WTC11 (cell line): Measurements from ENCODE around the gene SLC5A8. TPM values are rescaled to one million over a fixed set of nuclear protein-coding genes. Genes with fewer than 3 reads are reported as not detected.

ENCODE experiments used
- ATAC-seq: fragments of 200-7000 bp; cut with Tn5 transposase; 2 replicates; pipeline ENCODE4 v1.10.0; 2021; ENCODE audit warnings: mild to moderate bottlenecking, moderate library complexity
- CTCF ChIA-PET: fragments of 300-600 bp; sonication (Branson Sonifier 250); formaldehyde crosslinking; loops from one replicate; lab custom pipeline; 2021; ENCODE audit warnings: antibody characterized with exemption; lab: Charles Lee
- POLR2A ChIA-PET: fragments of 350-600 bp; sonication (Branson Sonifier 250); formaldehyde crosslinking; loops from one replicate; lab custom pipeline; 2021; ENCODE audit warnings: antibody characterized with exemption; lab: Charles Lee
- DNase-seq: peaks from one replicate; pipeline ENCODE4 v3.0.0; 2021; ENCODE audit warnings: low spot score
- H3K27ac Mint-ChIP-seq: 2 replicates; pipeline ENCODE4 v1.8.0; 2021; ENCODE audit warnings: mixed read lengths
- H3K27me3 Mint-ChIP-seq: 2 replicates; pipeline ENCODE4 v1.8.0; 2021; ENCODE audit warnings: low read depth, mild to moderate bottlenecking, moderate library complexity, mixed read lengths
- H3K36me3 Mint-ChIP-seq: 2 replicates; pipeline ENCODE4 v1.8.0; 2021; ENCODE audit warnings: mixed read lengths
- H3K4me1 Mint-ChIP-seq: 2 replicates; pipeline ENCODE4 v1.8.0; 2022; ENCODE audit warnings: mixed read lengths
- H3K4me3 Mint-ChIP-seq: 2 replicates; pipeline ENCODE4 v1.8.0; 2021; ENCODE audit warnings: mild to moderate bottlenecking, moderate library complexity, mixed read lengths
- H3K9me3 Mint-ChIP-seq: 2 replicates; pipeline ENCODE4 v1.8.0; 2021; ENCODE audit warnings: mixed read lengths
- ATF2 ChIP-seq: sonication (generic); formaldehyde crosslinking; IDR thresholded peaks from 2 replicates; pipeline ENCODE4 v1.8.1; 2022; ENCODE audit warnings: low read depth, missing genetic modification reagents, borderline replicate concordance
- CDX4 ChIP-seq: fragments of 250-450 bp; sonication (Bioruptor Pico); IDR thresholded peaks from 2 replicates; pipeline ENCODE4 v1.9.0; 2021; ENCODE audit warnings: moderate library complexity, mild to moderate bottlenecking, inconsistent platforms, borderline replicate concordance
- CTCF ChIP-seq: fragments of 200-600 bp; IDR thresholded peaks from 2 replicates; pipeline ENCODE4 v1.8.0; 2022; ENCODE audit warnings: antibody characterized with exemption
- E2F1 ChIP-seq: sonication (generic); formaldehyde crosslinking; IDR thresholded peaks from 2 replicates; pipeline ENCODE4 v1.8.0; 2022; ENCODE audit warnings: mild to moderate bottlenecking, missing genetic modification reagents
- E2F4 ChIP-seq: sonication (generic); formaldehyde crosslinking; IDR thresholded peaks from 2 replicates; pipeline ENCODE4 v1.8.1; 2022; ENCODE audit warnings: low read depth, mild to moderate bottlenecking, moderate library complexity, missing genetic modification reagents, borderline replicate concordance
- EMX1 ChIP-seq: fragments of 250-450 bp; sonication (Bioruptor Pico); IDR thresholded peaks from 2 replicates; pipeline ENCODE4 v1.8.0; 2021; ENCODE audit warnings: mild to moderate bottlenecking
- IRF1 ChIP-seq: sonication (generic); formaldehyde crosslinking; IDR thresholded peaks from 2 replicates; pipeline ENCODE4 v1.8.0; 2023; ENCODE audit warnings: missing genetic modification reagents
- JAZF1 ChIP-seq: fragments of 250-450 bp; sonication (Bioruptor Pico); IDR thresholded peaks from 2 replicates; pipeline ENCODE4 v1.9.0; 2021; ENCODE audit warnings: moderate library complexity, mild to moderate bottlenecking, inconsistent platforms
- MAX ChIP-seq: sonication (generic); formaldehyde crosslinking; IDR thresholded peaks from 2 replicates; pipeline ENCODE4 v1.8.0; 2022; ENCODE audit warnings: mild to moderate bottlenecking, missing genetic modification reagents
- NFE2L1 ChIP-seq: sonication (generic); formaldehyde crosslinking; IDR thresholded peaks from 2 replicates; pipeline ENCODE4 v1.8.1; 2023; ENCODE audit warnings: missing genetic modification reagents
- SOX15 ChIP-seq: fragments of 250-450 bp; sonication (Bioruptor Pico); IDR thresholded peaks from 2 replicates; pipeline ENCODE4 v1.9.0; 2021; ENCODE audit warnings: mild to moderate bottlenecking
- STAT6 ChIP-seq: sonication (generic); formaldehyde crosslinking; conservative IDR thresholded peaks from 2 replicates; pipeline ENCODE4 v1.8.1; 2023; ENCODE audit warnings: mild to moderate bottlenecking, low read depth, missing genetic modification reagents, moderate library complexity
- TEAD4 ChIP-seq: sonication (generic); formaldehyde crosslinking; IDR thresholded peaks from 2 replicates; pipeline ENCODE4 v1.8.0; 2022; ENCODE audit warnings: mild to moderate bottlenecking, missing genetic modification reagents
- ZBTB21 ChIP-seq: sonication (generic); formaldehyde crosslinking; IDR thresholded peaks from 2 replicates; pipeline ENCODE4 v1.8.1; 2023; ENCODE audit warnings: mild to moderate bottlenecking, missing genetic modification reagents, borderline replicate concordance
- ZNF317 ChIP-seq: sonication (generic); formaldehyde crosslinking; IDR thresholded peaks from 2 replicates; pipeline ENCODE4 v1.8.1; 2023; ENCODE audit warnings: low read depth, mild to moderate bottlenecking, moderate library complexity, missing genetic modification reagents, borderline replicate concordance
- ZNF423 ChIP-seq: fragments of 250-450 bp; sonication (Bioruptor Pico); IDR thresholded peaks from 2 replicates; pipeline ENCODE4 v2.1.2; 2022; ENCODE audit warnings: mild to moderate bottlenecking, moderate library complexity
- total RNA-seq: library from RNA; stranded (reverse); gene quantifications from 3 replicates; pipeline ENCODE4 v1.2.3, GENCODE V29; 2021

SLC5A8 gene
- total RNA-seq, 1 experiment from 2014 or later: not detected

- TF ChIP-seq E2F1 (CRISPR knock-in tag): no peak
- no peak for TF ChIP-seq ZBTB21 (CRISPR knock-in tag)
- no peak for TF ChIP-seq ZNF423
- no peak for TF ChIP-seq CDX4 (CRISPR knock-in tag)
- no peak for TF ChIP-seq JAZF1
- TF ChIP-seq TEAD4 (CRISPR knock-in tag): no peak
- TF ChIP-seq MAX (CRISPR knock-in tag): no peak
- no peak for TF ChIP-seq EMX1 (CRISPR knock-in tag)
- no peak for TF ChIP-seq IRF1 (CRISPR knock-in tag)
- TF ChIP-seq ZNF317 (CRISPR knock-in tag): no peak
- no peak for TF ChIP-seq E2F4 (CRISPR knock-in tag)
- no peak for TF ChIP-seq NFE2L1 (CRISPR knock-in tag)
- no peak for TF ChIP-seq SOX15 (CRISPR knock-in tag)
- no peak for TF ChIP-seq CTCF
- TF ChIP-seq STAT6 (CRISPR knock-in tag): no peak
Observed at GRCh38 chr12:101173197-101173749, 36.8 kb downstream of the SLC5A8 start (continued).

- no peaks in the 10 kb centered on the region; the same call in 1 of the 2 replicates for H3K27me3 Mint-ChIP-seq
- peak; percentile 99 for ATAC-seq
Observed at GRCh38 chr12:101172316-101172715, 37.7 kb downstream of the SLC5A8 start.

More at GRCh38 chr12:101172316-101172715, 37.7 kb downstream of the SLC5A8 start:
- H3K36me3 Mint-ChIP-seq: no peaks in the 10 kb centered on the region
- DNase-seq: peak; percentile 75
- H3K9me3 Mint-ChIP-seq: no peaks in the 10 kb centered on the region
- POLR2A ChIA-PET: interaction anchor here (0.5 kb wide), 1 partner anchor 330 kb away, joined by 3 read pairs; no protein-coding TSS in a partner anchor
- H3K4me1 Mint-ChIP-seq: no peaks in the 10 kb centered on the region
- H3K4me3 Mint-ChIP-seq: no peak overlapping the region
- CTCF ChIA-PET: interaction anchor here (0.6 to 1.3 kb wide), 7 partner anchors 14 to 198 kb away, joined by 3 to 8 read pairs (median 4); partner anchors contain the start of gene UTP20
- H3K27ac Mint-ChIP-seq: no peak overlapping the region
- TF ChIP-seq ATF2 (CRISPR knock-in tag) (no peak), CTCF (peak; percentile 28; the same call in 1 of the 2 replicates)
- TF ChIP-seq, all 79 proteins: peak for 1
